ENCODE data around the gene GPX2.
A peak's percentile ranks its signal among the peaks of the same experiment; 100 is the strongest.

The GPX2 gene

DNA sequence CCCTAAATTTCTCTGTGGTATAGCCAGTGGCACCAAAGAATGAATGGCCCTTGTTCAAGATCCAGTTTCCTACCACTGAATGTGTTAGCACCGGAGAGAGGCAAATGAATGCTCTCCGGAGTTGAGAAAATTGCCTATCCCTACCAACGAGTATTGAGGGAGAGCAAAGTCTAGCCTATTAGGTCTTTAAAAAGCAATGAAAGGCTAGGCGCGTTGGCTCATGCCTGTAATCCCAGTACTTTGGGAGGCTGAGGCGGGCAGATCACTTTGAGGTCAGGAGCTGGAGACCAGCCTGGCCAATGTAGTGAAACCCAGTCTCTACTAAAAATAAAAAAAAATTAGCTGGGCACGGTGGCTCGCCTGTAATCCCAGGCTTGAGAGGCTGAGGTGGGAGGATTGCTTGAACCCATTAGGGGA is 30.5 kb upstream of the GPX2 start:
- no peaks in the 10 kb centered on the region for H3K79me2 ChIP-seq (ENCODE audit: insufficient read depth, low read length)
- peak overlapping the region; percentile 84 for H3K4me2 ChIP-seq (ENCODE audit: insufficient read depth, low read length)
- no peaks in the 10 kb centered on the region for H3K9me3 ChIP-seq (ENCODE audit: insufficient read depth, low read length, severe bottlenecking)
- no peaks in the 10 kb centered on the region for H3K27me3 ChIP-seq (ENCODE audit: insufficient read depth, low read length, poor library complexity)
- no peak for ATAC-seq (ENCODE audit: insufficient read depth, low read depth)
- H4K20me1 ChIP-seq (ENCODE audit: insufficient read depth, low read length): 0 out of 2 replicates have a peak, but pooled peaks cover 7% of the 10 kb centered on the region
- H3K4me3 ChIP-seq (ENCODE audit: low read depth in 1 of 2, low read length in 2 of 2): peak overlapping the region in 1 of 2 experiments; percentile 64; a peak in 2 of 4 replicates
- no peaks in the 10 kb centered on the region for H3K36me3 ChIP-seq (ENCODE audit: insufficient read depth, low read length)
- peak overlapping the region; percentile 68; the same call in 1 of the 2 replicates for H3K9ac ChIP-seq (ENCODE audit: low read depth, low read length)
- H2AFZ ChIP-seq (ENCODE audit: low read depth, low read length): peak overlapping the region; percentile 92
- no peak for DNase-seq
- H3K4me1 ChIP-seq (ENCODE audit: insufficient read depth, low read length): peaks cover 28% of the 10 kb centered on the region
- no peak overlapping the region for H3K27ac ChIP-seq (ENCODE audit: low read length)
- TF ChIP-seq, protein P1, sequence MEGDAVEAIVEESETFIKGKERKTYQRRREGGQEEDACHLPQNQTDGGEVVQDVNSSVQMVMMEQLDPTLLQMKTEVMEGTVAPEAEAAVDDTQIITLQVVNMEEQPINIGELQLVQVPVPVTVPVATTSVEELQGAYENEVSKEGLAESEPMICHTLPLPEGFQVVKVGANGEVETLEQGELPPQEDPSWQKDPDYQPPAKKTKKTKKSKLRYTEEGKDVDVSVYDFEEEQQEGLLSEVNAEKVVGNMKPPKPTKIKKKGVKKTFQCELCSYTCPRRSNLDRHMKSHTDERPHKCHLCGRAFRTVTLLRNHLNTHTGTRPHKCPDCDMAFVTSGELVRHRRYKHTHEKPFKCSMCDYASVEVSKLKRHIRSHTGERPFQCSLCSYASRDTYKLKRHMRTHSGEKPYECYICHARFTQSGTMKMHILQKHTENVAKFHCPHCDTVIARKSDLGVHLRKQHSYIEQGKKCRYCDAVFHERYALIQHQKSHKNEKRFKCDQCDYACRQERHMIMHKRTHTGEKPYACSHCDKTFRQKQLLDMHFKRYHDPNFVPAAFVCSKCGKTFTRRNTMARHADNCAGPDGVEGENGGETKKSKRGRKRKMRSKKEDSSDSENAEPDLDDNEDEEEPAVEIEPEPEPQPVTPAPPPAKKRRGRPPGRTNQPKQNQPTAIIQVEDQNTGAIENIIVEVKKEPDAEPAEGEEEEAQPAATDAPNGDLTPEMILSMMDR (IDR thresholded peaks at IDR 0.05; ENCODE audit: borderline replicate concordance, extremely low read depth, low read length, poor library complexity, severe bottlenecking): no peak
- no peak for TF ChIP-seq EZH2 (IDR thresholded peaks at IDR 0.05; ENCODE audit: borderline replicate concordance, low read depth, low read length, severe bottlenecking)

DNA sequence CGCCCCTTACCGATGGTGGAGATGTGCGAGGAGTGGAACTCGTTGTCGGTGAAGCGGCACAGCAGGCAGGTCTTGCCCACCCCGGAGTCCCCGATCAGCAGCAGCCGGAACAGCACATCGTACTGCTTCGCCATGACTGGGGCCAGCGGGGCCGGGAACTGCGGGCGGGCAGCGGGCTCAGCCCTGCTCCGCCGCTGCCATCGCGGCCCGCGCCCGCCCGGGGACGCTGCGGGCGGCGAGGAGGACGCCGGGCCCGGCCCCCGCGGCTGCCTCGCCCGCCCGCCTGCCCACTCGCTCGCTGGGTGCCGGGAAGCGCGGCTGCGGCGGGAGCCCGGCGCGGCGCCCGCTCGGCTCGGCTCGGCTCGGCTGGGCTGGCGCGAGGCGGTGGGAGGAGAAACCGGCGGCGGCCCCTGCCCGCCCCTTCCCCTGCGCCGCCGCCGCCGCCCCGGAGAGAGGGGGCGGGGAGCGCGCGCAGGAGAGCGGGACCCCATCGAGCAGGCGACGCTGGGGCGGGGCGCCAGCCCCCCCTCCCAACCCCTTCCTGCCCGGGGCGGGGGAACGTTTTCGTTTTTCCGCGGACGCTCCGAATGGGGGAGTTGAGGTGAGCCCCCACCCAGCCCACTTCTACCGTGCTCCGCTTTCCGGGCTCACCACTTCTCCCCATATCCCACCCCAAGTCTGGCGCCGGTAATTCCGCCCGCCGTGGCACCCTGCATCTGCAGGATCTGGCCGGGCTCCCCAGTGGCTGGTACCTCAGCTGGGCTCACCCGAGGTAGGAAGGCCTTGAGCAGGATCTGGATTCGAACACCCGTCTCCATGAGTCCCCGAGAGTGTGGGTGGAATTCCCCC is 29.6 kb upstream of the GPX2 start, which contains the start of gene RAB15:
TSS of gene RAB15 (minus strand) at position 394 of the 849 bp plus-strand sequence. CDS start at position 134, 260 bp downstream.
- H2AFZ ChIP-seq (ENCODE audit: low read depth, low read length): peak within 1 kb of the TSS; percentile 92
- DNase-seq: peak; percentile 71

DNA sequence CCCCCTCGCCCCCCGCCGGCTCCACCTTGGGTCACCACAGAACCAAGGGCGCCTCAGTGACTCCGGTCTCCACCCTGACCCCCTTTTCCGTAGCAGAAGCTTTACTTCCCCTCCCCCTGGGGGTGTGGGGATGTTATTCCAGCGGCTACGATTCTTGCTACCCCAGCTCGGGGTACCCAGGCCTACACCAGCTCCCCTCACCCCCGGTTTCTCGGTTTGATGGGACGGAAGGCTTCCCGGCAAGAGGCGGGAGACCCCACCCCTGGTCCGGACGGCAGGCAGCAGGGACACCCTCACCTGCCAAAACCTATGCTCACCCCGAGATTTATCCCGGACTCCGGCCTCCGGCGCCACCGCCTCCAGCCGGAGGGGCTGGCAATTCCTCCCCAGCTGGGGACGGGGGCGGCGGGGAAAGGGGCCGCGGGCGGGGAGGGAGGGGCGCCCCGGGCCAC is 29.0 kb upstream of the GPX2 start:
- no peaks in the 10 kb centered on the region for H3K9me3 ChIP-seq (ENCODE audit: insufficient read depth, low read length, severe bottlenecking)
- peak overlapping the region; percentile 92; the same call in 1 of the 2 replicates for H2AFZ ChIP-seq (ENCODE audit: low read depth, low read length)
- H3K9ac ChIP-seq (ENCODE audit: low read depth, low read length): peak overlapping the region; percentile 68
- H3K4me3 ChIP-seq (ENCODE audit: low read depth in 1 of 2, low read length in 2 of 2): peak overlapping the region; percentile 50 to 64
- peak overlapping the region; percentile 84 for H3K4me2 ChIP-seq (ENCODE audit: insufficient read depth, low read length)
- no peaks in the 10 kb centered on the region for H3K27me3 ChIP-seq (ENCODE audit: insufficient read depth, low read length, poor library complexity)
- peak overlapping the region; percentile 56; the same call in 1 of the 2 replicates for H3K27ac ChIP-seq (ENCODE audit: low read length)
- peaks cover 7% of the 10 kb centered on the region; the same call in 1 of the 2 replicates for H4K20me1 ChIP-seq (ENCODE audit: insufficient read depth, low read length)
- TF ChIP-seq, protein P1 (IDR thresholded peaks at IDR 0.05; ENCODE audit: borderline replicate concordance, extremely low read depth, low read length, poor library complexity, severe bottlenecking): no peak
- no peak for TF ChIP-seq EZH2 (IDR thresholded peaks at IDR 0.05; ENCODE audit: borderline replicate concordance, low read depth, low read length, severe bottlenecking)
- H3K36me3 ChIP-seq (ENCODE audit: insufficient read depth, low read length): no peaks in the 10 kb centered on the region
- DNase-seq (no peak), ATAC-seq (ENCODE audit: insufficient read depth, low read depth) (no peak)
- peaks cover 28% of the 10 kb centered on the region for H3K4me1 ChIP-seq (ENCODE audit: insufficient read depth, low read length)
- no peaks in the 10 kb centered on the region for H3K79me2 ChIP-seq (ENCODE audit: insufficient read depth, low read length)

More for the DNA sequence above, 29.6 kb upstream of the GPX2 start, which contains the start of gene RAB15:
- Histone ChIP-seq H4K20me1 (ENCODE audit: insufficient read depth, low read length) (peaks cover 7% of the 10 kb centered on the region; the same call in 1 of the 2 replicates), H3K36me3 (ENCODE audit: insufficient read depth, low read length) (no peaks in the 10 kb centered on the region), H3K27me3 (ENCODE audit: insufficient read depth, low read length, poor library complexity) (no peaks in the 10 kb centered on the region), H3K4me3 (ENCODE audit: low read depth in 1 of 2, low read length in 2 of 2) (peak within 1 kb of the TSS; percentile 50 to 64), H3K79me2 (ENCODE audit: insufficient read depth, low read length) (no peaks in the 10 kb centered on the region), H3K9ac (ENCODE audit: low read depth, low read length) (peak within 1 kb of the TSS; percentile 68), H3K9me3 (ENCODE audit: insufficient read depth, low read length, severe bottlenecking) (no peaks in the 10 kb centered on the region), H3K4me2 (ENCODE audit: insufficient read depth, low read length) (peak within 1 kb of the TSS; percentile 84), H3K27ac (ENCODE audit: low read length) (peak within 1 kb of the TSS; percentile 57), H3K4me1 (ENCODE audit: insufficient read depth, low read length) (peaks cover 28% of the 10 kb centered on the region)
- TF ChIP-seq, protein P1 (IDR thresholded peaks at IDR 0.05; ENCODE audit: borderline replicate concordance, extremely low read depth, low read length, poor library complexity, severe bottlenecking): no peak
- no peak for TF ChIP-seq EZH2 (IDR thresholded peaks at IDR 0.05; ENCODE audit: borderline replicate concordance, low read depth, low read length, severe bottlenecking)
- peak; percentile 90 for ATAC-seq (ENCODE audit: insufficient read depth, low read depth)

Data from DND-41 (cell line).